HG03558 (cell line): Measurements from ENCODE around the gene TERT.

Experiments
- ATAC-seq: cut with Tn5 transposase; IDR thresholded peaks from one replicate; pipeline ENCODE4 v1.9.1; 2021; ENCODE audit warnings: moderate number of reproducible peaks; ENCODE audit not compliant: unreplicated experiment; ENCODE audit errors: extremely low read depth

The TERT gene

DNA sequence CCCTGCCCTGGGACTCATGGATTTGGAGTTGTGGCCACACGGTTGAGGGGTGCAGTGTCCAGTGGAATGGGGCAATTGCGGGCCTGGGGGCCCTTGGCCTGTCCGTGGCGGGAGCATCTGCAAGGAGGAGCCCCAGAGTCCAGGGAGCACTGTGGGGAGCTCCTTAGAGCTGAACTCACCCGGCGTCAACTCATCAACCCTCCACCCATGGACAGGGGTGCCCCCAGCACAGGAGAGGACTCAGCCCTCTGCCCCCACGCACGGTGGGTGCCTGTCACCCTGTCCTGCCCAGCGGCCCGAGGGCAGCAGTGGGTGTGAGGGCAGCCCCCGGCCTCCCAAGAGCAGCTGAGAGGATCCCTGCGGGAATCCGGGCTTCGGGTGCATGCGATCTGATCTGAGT lies 70.2 kb downstream of the TERT start:
- no peak for ATAC-seq

DNA sequence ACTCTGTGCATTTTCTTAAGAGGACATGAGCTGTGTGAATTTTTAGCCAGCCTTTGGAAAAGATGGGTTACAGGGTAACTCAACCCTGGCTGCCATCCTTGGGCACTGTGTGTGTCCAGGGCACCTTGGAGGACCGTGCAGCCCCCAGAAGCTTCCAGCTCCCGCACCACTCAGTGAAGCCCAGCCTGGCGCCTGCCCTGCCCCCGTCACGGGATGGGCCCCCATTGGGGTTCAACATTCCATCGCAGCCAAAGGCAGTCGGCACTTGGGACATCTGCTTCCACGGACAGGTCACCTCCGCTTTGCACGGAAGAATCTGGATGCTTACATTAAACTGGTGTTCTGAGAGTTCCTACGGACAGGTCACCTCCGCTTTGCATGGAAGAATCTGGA lies 71.6 kb downstream of the TERT start:
- ATAC-seq = no peak

DNA sequence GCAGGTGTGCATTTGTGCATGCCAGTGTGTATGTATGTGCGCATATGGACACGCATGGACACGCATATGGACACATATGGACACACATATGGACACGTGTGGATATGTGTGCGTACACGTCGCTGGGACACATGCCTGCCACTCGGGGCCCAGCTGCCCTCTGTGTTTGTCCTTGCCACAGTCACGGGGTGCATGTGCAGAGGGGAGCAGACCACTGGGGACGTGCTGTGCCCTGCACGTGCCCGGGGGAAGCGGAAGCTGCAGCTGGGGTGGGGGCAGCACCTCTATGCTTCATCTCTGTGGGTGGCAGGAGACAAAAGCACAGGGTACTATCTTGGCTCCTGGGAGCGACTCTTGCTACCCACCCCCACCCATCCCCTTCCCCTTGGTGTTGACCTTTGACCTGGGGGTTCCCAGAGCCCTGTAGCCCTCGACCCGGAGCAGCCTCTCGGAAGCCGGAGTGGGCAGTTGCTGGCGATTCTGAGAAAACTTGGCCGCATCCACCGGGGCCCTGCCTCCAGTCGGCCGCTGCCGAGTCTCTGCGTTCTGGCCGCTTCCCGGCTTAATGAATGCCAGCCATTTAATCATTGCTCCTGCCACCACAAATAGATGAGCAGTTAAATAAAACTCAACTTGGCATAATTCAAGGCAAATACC lies 72.1 kb downstream of the TERT start:
- ATAC-seq = no peak

DNA sequence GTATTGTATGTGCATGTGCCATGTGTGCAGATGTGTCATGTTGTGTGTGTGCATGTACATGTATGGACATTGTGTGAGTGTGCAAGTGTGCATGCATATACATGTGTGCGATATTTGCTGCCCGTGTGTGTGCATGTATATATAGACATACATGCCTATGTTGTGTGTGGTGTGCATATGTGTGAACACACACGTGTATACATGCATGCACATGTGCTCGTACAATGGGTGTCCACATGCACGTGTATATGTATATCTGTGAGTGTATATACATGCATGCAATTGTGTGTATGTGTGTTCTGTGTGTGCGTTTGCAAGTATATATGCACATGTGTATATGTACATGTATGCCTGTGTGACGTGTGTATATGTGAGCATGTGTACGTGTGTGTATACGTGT lies 72.7 kb downstream of the TERT start:
- no peak for ATAC-seq

DNA sequence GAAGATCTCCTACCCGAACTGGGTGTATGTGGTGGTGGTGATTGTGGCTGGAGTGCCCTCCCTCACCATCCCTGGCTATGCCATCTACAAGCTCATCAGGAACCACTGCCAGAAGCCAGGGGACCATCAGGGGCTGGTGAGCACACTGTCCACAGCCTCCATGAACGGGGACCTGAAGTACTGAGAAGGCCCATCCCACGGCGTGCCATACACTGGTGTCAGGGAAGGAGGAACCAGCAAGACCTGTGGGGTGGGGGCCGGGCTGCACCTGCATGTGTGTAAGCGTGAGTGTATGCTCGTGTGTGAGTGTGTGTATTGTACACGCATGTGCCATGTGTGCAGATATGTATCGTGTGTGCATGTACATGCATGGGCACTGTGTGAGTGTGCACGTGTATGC lies 73.1 kb downstream of the TERT start:
- ATAC-seq = no peak

DNA sequence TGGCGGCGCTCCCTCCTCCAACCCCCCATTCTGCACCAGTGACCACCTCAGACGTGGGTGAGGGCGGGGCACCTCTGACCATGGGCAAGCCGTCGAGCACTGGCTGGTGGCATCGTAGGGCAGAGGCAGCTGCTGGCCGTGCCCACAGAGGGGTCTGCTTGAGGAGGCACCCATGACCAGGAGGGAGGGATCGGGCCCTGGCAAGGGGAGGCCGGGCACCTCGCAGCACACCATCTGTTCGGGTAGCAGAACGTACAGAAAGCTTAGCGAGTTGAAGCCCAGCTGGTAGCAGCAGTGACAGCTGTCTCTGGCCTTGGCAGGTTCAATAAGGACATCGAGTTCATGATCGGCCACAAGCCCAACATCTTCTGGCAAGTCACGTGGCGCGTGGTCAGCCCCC lies 74.0 kb downstream of the TERT start:
- ATAC-seq = no peak

DNA sequence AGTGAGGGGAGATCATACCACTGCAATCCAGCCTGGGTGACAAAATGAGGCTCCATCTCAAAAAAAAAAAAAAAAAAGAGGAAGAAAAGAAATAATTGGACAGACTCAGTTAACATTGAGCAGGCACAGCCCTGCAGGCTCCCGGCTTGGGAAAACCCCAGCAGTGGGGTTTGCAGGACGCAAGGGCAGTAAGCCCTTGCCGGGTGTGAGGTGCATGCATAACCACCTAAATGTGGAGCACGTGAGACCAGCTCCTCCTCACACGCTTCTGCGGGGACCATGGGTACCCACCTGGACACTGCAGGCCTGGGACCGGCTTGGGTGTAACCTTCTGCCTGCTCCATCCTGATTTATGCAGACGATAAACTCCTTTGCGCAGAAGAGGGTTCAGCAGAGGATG lies 74.5 kb downstream of the TERT start:
- no peak for ATAC-seq

DNA sequence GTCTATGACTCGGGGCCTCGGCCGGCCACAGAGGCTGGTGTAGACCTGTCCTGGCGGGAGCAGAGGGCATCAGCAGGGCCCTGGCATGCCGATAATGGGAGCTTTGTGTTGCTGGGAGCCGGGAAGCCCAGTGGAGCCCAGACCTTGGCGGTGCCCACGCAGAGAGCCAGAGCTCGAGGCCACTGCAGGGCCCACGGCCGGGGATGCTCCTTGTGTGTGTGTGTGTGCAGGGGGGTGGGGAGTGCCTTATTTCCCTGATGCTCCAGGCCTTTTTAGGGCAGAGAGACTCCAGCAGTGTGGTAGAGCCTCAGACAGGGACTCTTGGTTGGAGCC lies 75.1 kb downstream of the TERT start:
- ATAC-seq = no peak

DNA sequence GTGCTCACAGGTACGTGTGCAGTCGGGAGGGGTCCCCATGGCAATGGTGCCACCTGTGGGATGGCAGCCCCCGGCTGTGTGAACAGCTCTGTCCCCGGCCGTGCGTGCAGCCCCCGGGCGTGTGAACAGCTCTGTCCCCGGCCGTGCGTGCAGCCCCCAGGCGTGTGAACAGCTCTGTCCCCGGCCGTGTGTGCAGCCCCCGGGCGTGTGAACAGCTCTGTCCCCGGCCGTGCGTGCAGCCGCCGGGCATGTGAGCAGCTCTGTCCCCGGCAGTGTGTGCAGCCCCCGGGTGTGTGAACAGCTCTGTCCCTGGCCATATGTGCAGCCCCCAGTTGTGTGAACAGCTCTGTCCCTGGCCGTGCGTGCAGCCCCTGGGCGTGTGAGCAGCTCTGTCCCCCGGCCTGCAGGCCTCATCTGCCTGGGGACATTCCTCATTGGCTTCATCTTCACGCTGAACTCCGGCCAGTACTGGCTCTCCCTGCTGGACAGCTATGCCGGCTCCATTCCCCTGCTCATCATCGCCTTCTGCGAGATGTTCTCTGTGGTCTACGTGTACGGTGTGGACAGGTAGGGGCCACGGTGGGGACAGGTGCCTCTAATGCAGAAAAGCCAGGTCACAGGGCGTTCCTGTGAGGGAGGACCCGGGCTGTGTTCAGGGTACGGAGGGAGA lies 75.6 kb downstream of the TERT start:
- no peak for ATAC-seq

DNA sequence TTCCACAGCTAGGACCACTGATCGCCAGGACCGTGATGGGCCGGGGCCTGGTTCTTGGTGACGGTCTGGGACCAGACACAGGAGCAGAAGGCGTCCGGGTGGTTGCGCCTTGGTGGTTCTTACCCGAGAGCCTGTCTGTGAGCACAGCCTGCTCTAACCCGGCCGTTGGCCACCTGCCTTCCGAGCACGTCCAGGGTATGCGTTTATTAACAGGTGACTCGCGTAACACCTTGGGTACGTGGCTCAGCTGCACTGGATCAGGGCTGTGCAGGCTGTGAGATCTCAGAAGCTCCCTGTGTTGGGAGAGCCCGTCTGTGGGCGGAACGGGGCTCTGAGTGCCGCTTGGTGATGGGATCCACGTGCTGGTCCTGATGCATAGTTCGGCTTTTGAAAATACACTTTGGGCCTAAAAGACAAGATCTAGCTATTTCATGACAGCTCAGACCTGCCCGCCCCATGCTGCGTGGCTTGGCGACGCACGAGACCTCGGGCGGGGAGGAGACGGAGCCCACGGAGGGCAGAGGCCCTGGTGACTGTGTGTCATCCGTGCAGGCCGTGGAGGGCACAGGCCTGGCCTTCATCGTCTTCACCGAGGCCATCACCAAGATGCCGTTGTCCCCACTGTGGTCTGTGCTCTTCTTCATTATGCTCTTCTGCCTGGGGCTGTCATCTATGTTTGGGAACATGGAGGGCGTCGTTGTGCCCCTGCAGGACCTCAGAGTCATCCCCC lies 76.4 kb downstream of the TERT start:
- no peak for ATAC-seq

DNA sequence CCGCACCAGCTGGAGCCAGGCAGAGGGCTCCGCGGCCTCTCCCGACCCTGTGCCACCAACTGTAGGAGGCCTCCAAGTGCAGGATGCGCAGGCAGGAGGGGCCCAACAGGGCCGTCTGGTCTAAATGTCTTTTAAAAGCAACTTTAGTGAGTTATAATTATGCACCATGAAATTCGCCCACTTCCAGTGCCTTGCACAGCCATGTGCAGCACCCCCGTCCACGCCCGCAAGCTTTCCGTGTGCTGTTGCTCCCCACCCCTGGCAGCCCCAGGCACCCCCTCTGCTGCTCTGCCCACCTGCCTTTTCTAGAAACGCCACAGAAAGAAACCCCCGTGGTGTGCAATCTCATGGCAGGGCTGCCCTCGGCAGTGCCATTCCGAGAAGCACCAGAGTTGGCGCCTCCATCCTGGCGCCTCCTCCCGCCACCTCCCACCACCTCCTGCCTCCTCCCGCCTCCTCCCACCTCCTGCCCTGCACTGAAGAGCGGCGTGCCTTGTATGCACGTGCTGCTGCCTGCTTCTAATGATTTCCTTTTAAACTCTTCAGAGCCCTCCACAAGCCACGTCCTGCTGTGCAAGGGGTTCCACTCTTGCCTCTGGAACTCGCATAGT lies 77.2 kb downstream of the TERT start:
- ATAC-seq = no peak

DNA sequence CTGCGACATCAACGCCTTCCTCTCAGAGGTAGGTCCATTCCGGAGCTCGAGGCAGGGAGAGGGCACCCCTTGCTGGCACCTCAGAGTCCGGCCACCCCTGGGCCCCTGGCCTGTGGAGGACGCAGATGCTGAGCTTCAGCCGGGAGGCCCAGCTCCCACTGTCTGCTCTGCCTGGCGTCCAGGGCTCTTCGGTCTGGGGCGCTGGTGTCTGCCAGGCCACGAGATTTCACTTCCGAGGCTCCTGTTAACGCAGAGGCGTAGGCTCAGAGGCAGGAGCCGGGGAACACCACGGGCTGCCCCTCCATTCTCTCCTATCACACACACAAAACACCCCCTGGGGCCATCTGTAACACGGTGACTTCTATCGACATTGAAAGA lies 78.0 kb downstream of the TERT start:
- ATAC-seq = no peak

DNA sequence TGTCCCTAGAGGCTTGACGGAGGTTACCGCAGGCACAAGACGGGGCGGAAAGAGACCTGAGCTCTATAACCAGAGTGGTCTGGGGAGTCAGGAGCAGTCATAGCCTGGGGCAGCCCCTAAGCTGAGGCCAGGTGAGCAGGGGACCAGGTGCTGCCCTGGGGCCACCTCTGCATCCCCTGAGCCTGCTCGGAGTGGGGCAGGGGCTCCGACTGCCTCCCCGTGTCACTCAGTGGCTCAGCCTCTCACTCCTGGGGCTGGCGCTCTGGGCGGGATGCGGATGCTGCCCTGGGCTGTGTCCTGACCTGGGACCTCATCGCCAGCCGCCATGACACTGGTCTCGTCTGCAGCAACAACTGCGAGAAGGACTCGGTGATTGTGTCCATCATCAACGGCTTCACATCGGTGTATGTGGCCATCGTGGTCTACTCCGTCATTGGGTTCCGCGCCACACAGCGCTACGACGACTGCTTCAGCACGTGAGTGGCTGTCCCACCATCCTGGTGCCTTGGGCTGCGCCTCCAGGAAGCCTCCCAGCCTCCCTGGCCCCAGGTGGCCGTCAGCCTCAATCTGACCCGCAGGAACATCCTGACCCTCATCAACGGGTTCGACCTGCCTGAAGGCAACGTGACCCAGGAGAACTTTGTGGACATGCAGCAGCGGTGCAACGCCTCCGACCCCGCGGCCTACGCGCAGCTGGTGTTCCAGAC lies 78.5 kb downstream of the TERT start:
- ATAC-seq = no peak

DNA sequence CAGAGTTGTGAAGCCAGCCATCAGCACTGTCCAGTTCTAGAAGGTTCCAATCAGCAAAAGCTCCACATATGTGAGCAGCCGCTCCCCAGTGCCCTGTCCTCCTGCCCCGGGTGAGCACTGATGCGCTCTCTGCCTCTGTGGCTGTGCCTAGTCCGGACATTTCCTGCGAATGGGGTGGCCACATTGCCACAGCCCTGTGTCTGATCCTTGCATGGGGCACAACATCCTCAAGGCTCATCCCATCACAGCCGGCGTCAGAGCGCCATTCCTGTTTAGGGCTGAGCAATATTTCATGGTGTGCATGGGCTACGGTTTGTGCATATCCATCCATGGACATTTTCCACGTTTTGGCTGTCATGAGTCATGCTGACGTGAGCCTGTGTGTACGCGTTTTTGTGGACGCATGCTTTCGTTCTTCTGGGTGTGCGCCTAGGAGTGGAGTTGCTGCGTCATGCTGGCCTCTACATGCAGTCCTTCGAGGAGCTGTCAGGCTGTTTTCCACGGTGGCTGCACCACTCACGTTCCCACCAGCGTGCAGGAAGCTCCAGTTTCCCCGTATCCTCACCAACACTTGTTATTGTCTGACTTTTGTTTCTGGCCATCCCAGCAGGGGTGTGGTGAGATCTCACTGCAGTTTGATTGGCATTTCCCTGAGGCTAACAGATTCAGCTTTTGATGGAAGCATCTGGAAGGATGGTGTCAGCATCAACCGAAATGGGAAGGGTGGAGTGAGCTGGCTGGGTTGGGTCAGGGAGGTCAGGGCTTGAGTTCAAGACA lies 79.4 kb downstream of the TERT start:
- no peak for ATAC-seq

DNA sequence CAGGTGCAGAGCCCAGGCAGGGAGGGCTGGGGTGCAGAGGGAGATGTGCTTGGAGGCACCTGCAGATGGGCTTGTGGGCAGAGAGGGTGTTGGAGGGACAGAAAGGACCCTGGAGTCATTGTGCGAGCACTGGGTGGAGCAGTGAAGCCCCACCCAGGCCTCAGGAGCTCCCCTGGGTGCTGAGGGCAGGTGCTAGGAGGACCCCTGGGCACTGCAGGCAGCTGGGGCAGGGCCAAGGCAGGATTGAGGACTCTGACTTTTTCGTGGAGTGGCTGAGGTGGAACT lies 80.0 kb downstream of the TERT start:
- no peak for ATAC-seq

DNA sequence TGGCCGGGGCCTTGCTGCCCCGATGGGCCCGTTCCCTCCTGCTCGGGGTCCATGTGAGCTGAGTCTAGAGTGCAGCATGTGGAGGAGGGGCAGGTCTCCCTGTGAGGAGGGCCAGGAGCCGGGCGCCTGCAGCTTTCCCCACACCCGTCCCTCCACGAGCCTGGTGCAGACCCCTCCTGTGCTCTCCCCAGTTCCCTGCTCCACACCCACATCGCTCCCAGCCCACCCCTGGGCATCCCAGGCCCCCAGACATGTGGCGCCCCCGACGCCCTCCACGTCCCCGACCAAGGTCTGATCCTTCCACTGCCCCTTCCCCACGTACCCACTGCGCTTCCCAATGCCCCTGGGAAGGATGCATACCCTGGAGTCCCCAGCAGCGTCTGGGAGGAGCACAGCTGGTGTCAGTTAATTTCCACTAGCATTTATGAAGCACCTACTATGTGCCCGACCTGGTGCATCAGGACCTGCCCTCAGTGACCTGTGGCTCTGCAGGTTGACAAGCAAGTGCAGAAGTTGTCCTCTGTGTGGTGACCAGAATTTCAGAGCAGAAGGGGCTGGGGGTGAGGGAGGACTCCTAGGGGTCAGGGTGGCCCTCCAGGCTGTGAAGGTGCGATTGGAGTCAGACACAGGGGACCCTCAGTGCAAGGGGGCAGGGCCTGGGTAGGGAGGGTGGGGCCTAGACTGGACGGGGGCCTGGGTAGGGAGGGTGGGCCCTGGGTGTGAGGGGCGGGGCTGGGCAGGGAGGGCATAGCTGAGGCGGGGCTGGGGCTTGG lies 80.5 kb downstream of the TERT start:
- no peak for ATAC-seq

DNA sequence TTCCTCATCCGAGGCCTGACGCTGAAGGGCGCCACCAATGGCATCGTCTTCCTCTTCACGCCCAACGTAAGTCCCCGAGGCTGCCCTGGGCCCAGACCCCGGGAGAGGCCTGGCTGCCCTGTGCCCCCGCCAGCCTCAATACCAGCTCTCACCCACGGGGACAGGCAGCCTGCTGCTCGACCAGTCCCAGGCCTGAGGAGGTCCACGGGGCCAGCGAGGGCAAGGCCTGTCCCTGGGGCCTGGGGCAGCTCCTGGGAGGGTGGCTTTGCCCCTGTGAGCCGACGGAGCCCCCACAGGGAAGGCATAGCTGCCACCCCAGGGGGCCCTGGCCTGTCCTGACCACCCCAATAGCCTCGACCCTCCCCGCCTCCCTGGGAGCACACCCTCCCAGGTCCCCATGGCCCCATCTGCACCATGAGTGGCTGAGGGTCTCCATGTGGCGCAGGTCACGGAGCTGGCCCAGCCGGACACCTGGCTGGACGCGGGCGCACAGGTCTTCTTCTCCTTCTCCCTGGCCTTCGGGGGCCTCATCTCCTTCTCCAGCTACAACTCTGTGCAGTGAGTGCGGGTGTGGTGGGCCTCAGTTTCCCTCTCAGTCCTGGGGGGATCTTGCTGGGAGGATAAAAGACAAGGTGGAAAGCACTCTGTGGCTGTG lies 81.2 kb downstream of the TERT start:
- ATAC-seq = no peak

DNA sequence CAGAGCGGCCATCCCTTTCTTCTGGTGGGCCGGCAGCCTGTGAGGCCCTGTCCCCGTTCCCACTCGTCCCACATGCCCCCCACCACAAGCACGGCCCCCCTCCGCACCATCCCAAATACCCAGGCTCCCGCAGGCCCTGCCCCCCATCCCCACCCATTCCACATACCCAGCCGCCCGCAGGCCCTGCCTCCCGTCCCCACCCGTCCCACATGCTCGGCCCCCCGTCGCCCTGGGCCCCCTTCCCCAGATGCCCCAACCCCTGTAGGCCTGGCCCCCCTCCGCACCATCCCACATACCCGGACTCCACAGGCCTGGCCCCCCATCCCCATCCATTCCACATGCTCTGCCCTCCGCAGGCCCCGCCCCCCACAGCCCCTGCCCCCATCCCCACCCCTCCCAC lies 82.0 kb downstream of the TERT start:
- no peak for ATAC-seq

DNA sequence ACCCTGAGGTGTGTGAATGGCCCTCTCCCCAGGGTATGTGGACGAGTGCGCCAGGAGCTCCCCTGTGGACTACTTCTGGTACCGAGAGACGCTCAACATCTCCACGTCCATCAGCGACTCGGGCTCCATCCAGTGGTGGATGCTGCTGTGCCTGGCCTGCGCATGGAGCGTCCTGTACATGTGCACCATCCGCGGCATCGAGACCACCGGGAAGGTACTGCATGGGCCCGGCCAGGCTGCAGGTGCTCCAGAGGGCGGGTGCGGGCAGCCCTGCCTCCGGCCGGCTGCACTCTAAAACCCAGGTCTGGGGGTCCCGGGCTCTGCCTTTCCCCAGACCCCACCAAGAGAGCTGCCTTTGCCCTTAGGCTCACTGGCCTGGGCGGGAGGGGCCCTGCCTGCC lies 82.6 kb downstream of the TERT start:
- ATAC-seq = no peak
